ENCODE measurements around the gene DHRSX. TPM values are rescaled to one million over a fixed set of nuclear protein-coding genes. Genes with fewer than 3 reads are reported as not detected.

Gene DHRSX
- total and polyA plus RNA-seq, 2 donors (not counting 3 experiments of a cell fraction or from before 2014, with no cell fraction given): 27.1 to 37.7 TPM

DNA sequence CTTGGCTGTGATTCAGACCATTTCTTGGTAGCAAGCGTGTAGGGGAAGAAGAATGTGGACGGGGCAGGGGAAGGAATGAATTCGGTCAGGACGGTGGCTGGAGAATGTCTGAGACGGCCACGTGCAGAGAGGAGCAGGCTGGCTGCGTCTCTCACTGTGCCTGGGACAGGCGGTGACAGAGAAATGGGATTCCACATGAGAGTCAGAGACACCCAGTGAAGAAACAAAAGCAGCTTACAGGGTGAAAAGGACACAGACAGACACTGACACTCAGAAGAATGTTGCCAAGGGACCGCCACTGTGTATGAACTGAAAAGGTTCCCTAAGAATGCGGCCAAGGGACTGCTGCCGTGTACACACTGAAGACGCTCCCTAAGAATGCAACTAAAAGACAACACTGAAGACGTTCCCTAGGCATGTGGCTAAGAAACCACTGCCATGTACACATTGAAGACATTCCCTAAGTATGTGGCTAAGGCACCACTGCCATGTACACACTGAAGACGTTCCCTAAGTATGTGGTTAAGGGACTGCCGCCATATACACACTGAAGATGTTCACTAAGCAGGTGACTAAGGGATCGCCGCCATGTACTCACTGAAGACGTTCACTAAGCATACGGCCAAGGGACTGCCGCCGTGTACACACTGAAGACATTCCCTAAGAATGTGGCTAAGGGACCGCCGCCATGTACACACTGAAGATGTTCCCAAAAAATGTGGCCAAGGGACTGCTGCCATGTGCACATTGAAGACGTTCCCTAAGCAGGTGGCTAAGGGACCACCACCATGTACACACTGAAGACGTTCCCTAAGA, 49.1 kb downstream of the DHRSX start:
- no peak overlapping the region for H3K4me3 ChIP-seq (replicated peaks in 1 of 3; ENCODE audit: insufficient read depth in 1 of 3, low read depth in 1 of 3, low read length in 3 of 3)
- H3K27ac ChIP-seq (ENCODE audit: insufficient read depth, low read depth, low read length): no peak overlapping the region
- H3K36me3 ChIP-seq (ENCODE audit: control insufficient read depth in 2 of 2, extremely low read depth in 1 of 2, insufficient read depth in 2 of 2, low read length in 2 of 2): no peaks in the 10 kb centered on the region
- no peaks in the 10 kb centered on the region for H3K27me3 ChIP-seq (ENCODE audit: control insufficient read depth in 2 of 2, insufficient read depth in 2 of 2, low read length in 2 of 2)
- no peak for TF ChIP-seq EZH2 (IDR thresholded peaks at IDR 0.05; ENCODE audit: borderline replicate concordance, low read depth, low read length, severe bottlenecking)
- TF ChIP-seq POLR2A (IDR thresholded peaks at IDR 0.05; ENCODE audit: low read depth, low read length): no peak
- TF ChIP-seq, protein P1, sequence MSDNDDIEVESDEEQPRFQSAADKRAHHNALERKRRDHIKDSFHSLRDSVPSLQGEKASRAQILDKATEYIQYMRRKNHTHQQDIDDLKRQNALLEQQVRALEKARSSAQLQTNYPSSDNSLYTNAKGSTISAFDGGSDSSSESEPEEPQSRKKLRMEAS (IDR thresholded peaks at IDR 0.05; ENCODE audit: insufficient read depth, insufficient read length): no peak
- no peak for TF ChIP-seq JUN (IDR thresholded peaks at IDR 0.05; ENCODE audit: borderline replicate concordance, insufficient read depth, insufficient read length, low read depth)
- TF ChIP-seq CTCF (IDR thresholded peaks at IDR 0.05; ENCODE audit: extremely low read depth in 1 of 2, insufficient read depth in 1 of 2, low read depth in 1 of 2, low read length in 2 of 2): no peak
- no peak for TF ChIP-seq FOS (IDR thresholded peaks at IDR 0.05; ENCODE audit: borderline replicate concordance, insufficient read depth, low read length)
- no peak for TF ChIP-seq MYC (IDR thresholded peaks at IDR 0.05; ENCODE audit: low read depth, low read length)
- TF ChIP-seq POLR2AphosphoS5 (IDR thresholded peaks at IDR 0.05; ENCODE audit: insufficient read depth, low read depth, low read length): no peak
- no peak for TF ChIP-seq GATA2 (IDR thresholded peaks at IDR 0.05; ENCODE audit: insufficient read depth, insufficient read length, low read depth, low read length)
- DNase-seq (ENCODE audit: low read depth, low spot score) (no peak), FAIRE-seq (peak; percentile 26)
- intact Hi-C loops (cut with micrococcal nuclease): no loop called here
- dilution Hi-C loops (cut with MboI; ENCODE audit: extremely low pct_ligation_motif_present, low sequenced_read_pairs): no loop called here
- H3K4me2 ChIP-seq (ENCODE audit: insufficient read depth, low read length): no peak overlapping the region
- peaks cover 12% of the 10 kb centered on the region for H3K79me2 ChIP-seq (ENCODE audit: control insufficient read depth, insufficient read depth, low read length)
- no TSS peak for BruUV-seq (replicated peaks)
- H4K20me1 ChIP-seq (replicated peaks; ENCODE audit: control insufficient read depth, extremely low read depth, insufficient read depth, low read length): no peaks in the 10 kb centered on the region
- peaks cover 1% of the 10 kb centered on the region for H3K9me3 ChIP-seq (replicated peaks; ENCODE audit: control insufficient read depth, insufficient read depth, low read length)
- no peaks in the 10 kb centered on the region for H3K9me1 ChIP-seq (replicated peaks; ENCODE audit: control insufficient read depth, extremely low read depth, insufficient read depth, low read length)
- CTCF ChIA-PET: no interaction called here
- H2AFZ ChIP-seq (ENCODE audit: low read depth, low read length): no peak overlapping the region
- POLR2A ChIA-PET: no interaction called here
- no peaks in the 10 kb centered on the region for H3K4me1 ChIP-seq (ENCODE audit: control insufficient read depth, extremely low read depth, insufficient read depth, low read length)
- H3K9ac ChIP-seq (replicated peaks; ENCODE audit: extremely low read depth, insufficient read depth, low read length): no peak overlapping the region

All from endothelial cell of umbilical vein (primary cell).